Measurements from ENCODE around the gene FGF10.

FGF10 gene

DNA sequence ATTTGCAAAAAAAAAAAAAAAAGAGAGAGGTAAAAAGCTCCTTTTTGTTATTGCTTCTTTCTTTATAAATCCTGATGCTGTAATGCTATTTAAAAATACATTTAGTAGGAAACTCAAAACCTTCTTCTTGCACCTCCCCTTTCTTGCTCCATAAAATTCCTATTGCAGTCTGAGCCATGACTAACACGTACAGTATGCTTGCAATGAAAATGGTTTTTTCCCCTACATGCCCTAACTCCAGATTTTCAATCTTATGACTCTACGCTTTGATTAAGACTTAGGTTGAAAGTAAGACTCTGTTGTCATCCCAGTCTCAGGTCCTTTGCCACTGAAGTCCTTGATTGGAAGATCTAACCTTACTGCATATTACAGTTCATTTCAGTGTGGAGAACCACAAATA lies 23.9 kb downstream of the FGF10 start:
- H4K8ac ChIP-seq (ENCODE audit: low read depth, low read length) = no peak overlapping the region
- no peak overlapping the region for H3K9ac ChIP-seq (ENCODE audit: low read length)
- no peak overlapping the region for H2AK5ac ChIP-seq (ENCODE audit: low read length)
- no peaks in the 10 kb centered on the region for H3K4me1 ChIP-seq (ENCODE audit: control insufficient read depth, low read depth, low read length)
- H3K56ac ChIP-seq (ENCODE audit: low read length) = no peak overlapping the region
- H2BK15ac ChIP-seq (replicated peaks; ENCODE audit: low read depth) = no peak overlapping the region
- H3K27me3 ChIP-seq (ENCODE audit: insufficient read depth, low read length, poor library complexity) = no peaks in the 10 kb centered on the region
- H3K18ac ChIP-seq (ENCODE audit: low read length) = no peak overlapping the region
- no peaks in the 10 kb centered on the region for H3K79me2 ChIP-seq (ENCODE audit: control insufficient read depth, insufficient read depth, low read length)
- no peak overlapping the region for H3K4me2 ChIP-seq (ENCODE audit: low read length)
- DNase-seq = no peak
- WGBS (ENCODE audit: extremely low coverage, insufficient coverage, low lambda C conversion rate) = no CpG with 5 or more reads among the region's 2 CpGs
- H3K36me3 ChIP-seq (ENCODE audit: control insufficient read depth, insufficient read depth, low read length) = no peaks in the 10 kb centered on the region
- no peaks in the 10 kb centered on the region for H3K79me1 ChIP-seq (ENCODE audit: low read length)
- no peak overlapping the region for H3K27ac ChIP-seq (ENCODE audit: low read depth, low read length)
- no peak overlapping the region for H3K4me3 ChIP-seq (ENCODE audit: low read length)
- no peak overlapping the region for H2BK120ac ChIP-seq (ENCODE audit: low read depth, low read length)
- H3K4ac ChIP-seq (ENCODE audit: low read depth, low read length) = no peak overlapping the region
- no peak overlapping the region for H2BK5ac ChIP-seq (ENCODE audit: low read length)
- H4K5ac ChIP-seq (ENCODE audit: low read length) = no peak overlapping the region
- no peak overlapping the region for H3K23ac ChIP-seq (ENCODE audit: low read length)

DNA sequence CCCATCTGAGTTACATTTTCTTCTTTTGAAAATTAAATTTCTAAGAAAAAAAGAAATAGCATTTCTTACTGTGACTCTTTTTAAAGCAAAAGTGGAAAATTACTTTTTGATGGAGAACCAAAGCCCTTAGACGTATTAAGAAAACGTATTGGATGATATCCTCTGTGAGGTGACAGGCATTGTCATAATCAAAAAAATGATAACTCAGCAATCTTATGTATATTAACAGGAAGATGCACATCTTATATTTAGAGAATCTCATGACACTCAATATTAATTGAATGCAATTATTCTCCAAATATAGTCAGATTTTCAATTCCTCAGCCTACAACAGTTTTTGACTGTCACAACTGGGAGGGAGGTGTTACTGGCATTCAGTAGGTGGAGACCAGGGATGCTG lies 25.1 kb downstream of the FGF10 start:
- H3K23ac ChIP-seq (ENCODE audit: low read length) = no peak overlapping the region
- no peak overlapping the region for H3K4ac ChIP-seq (ENCODE audit: low read depth, low read length)
- no peak overlapping the region for H3K18ac ChIP-seq (ENCODE audit: low read length)
- no peak overlapping the region for H4K8ac ChIP-seq (ENCODE audit: low read depth, low read length)
- H2BK120ac ChIP-seq (ENCODE audit: low read depth, low read length) = no peak overlapping the region
- H3K36me3 ChIP-seq (ENCODE audit: control insufficient read depth, insufficient read depth, low read length) = no peaks in the 10 kb centered on the region
- H2BK15ac ChIP-seq (replicated peaks; ENCODE audit: low read depth) = no peak overlapping the region
- WGBS (ENCODE audit: extremely low coverage, insufficient coverage, low lambda C conversion rate) = no CpG with 5 or more reads among the region's 2 CpGs
- H2BK5ac ChIP-seq (ENCODE audit: low read length) = no peak overlapping the region
- no peak overlapping the region for H3K27ac ChIP-seq (ENCODE audit: low read depth, low read length)
- H3K56ac ChIP-seq (ENCODE audit: low read length) = no peak overlapping the region
- no peak overlapping the region for H3K4me3 ChIP-seq (ENCODE audit: low read length)
- H3K9ac ChIP-seq (ENCODE audit: low read length) = no peak overlapping the region
- no peaks in the 10 kb centered on the region for H3K79me2 ChIP-seq (ENCODE audit: control insufficient read depth, insufficient read depth, low read length)
- no peaks in the 10 kb centered on the region for H3K79me1 ChIP-seq (ENCODE audit: low read length)
- H3K27me3 ChIP-seq (ENCODE audit: insufficient read depth, low read length, poor library complexity) = no peaks in the 10 kb centered on the region
- no peak for DNase-seq
- H3K4me1 ChIP-seq (ENCODE audit: control insufficient read depth, low read depth, low read length) = no peaks in the 10 kb centered on the region
- no peak overlapping the region for H2AK5ac ChIP-seq (ENCODE audit: low read length)
- H3K4me2 ChIP-seq (ENCODE audit: low read length) = no peak overlapping the region
- H4K5ac ChIP-seq (ENCODE audit: low read length) = no peak overlapping the region

- Histone ChIP-seq H3K9ac (ENCODE audit: low read length) (no peak overlapping the region), H2BK5ac (ENCODE audit: low read length) (no peak overlapping the region), H3K56ac (ENCODE audit: low read length) (no peak overlapping the region), H3K79me2 (ENCODE audit: control insufficient read depth, insufficient read depth, low read length) (no peaks in the 10 kb centered on the region), H3K4me2 (ENCODE audit: low read length) (no peak overlapping the region), H3K79me1 (ENCODE audit: low read length) (no peaks in the 10 kb centered on the region), H4K5ac (ENCODE audit: low read length) (no peak overlapping the region), H3K23ac (ENCODE audit: low read length) (no peak overlapping the region), H3K36me3 (ENCODE audit: control insufficient read depth, insufficient read depth, low read length) (no peaks in the 10 kb centered on the region), H3K27me3 (ENCODE audit: insufficient read depth, low read length, poor library complexity) (no peaks in the 10 kb centered on the region), H2AK5ac (ENCODE audit: low read length) (no peak overlapping the region), H2BK15ac (replicated peaks; ENCODE audit: low read depth) (no peak overlapping the region), H3K27ac (ENCODE audit: low read depth, low read length) (no peak overlapping the region), H3K18ac (ENCODE audit: low read length) (no peak overlapping the region), H3K4me1 (ENCODE audit: control insufficient read depth, low read depth, low read length) (no peaks in the 10 kb centered on the region), H3K4me3 (ENCODE audit: low read length) (no peak overlapping the region), H4K8ac (ENCODE audit: low read depth, low read length) (no peak overlapping the region), H3K4ac (ENCODE audit: low read depth, low read length) (no peak overlapping the region), H2BK120ac (ENCODE audit: low read depth, low read length) (no peak overlapping the region)
- no CpG with 5 or more reads among the region's 1 CpG for WGBS (ENCODE audit: extremely low coverage, insufficient coverage, low lambda C conversion rate)
- no peak for DNase-seq
Observed at GRCh38 chr5:44361342-44362001, 27.7 kb downstream of the FGF10 start.

DNA sequence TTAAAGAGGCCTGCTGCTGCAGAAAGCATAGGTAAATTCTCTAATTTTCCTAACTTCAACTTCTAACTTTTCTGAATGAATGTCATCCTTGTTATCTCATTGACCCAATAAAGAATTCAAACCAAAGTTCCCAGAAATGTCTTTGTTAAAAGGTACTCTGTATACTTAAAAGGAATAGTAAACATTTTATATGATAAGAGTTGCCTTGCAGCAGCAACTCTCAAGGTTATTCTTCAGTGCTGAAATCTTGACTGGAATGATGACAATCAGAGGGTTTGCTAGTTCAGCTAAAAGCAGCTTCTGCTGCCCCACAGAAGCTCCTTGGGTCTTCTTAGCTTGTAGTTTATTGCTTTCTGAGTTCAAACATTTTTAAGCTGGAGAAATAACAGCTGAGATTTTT lies 28.3 kb downstream of the FGF10 start:
- H3K4me3 ChIP-seq (ENCODE audit: low read length) = no peak overlapping the region
- no peak for DNase-seq
- no peak overlapping the region for H3K4ac ChIP-seq (ENCODE audit: low read depth, low read length)
- H3K27ac ChIP-seq (ENCODE audit: low read depth, low read length) = no peak overlapping the region
- no peak overlapping the region for H3K18ac ChIP-seq (ENCODE audit: low read length)
- no peak overlapping the region for H3K9ac ChIP-seq (ENCODE audit: low read length)
- no peak overlapping the region for H3K23ac ChIP-seq (ENCODE audit: low read length)
- no peak overlapping the region for H2BK5ac ChIP-seq (ENCODE audit: low read length)
- H3K56ac ChIP-seq (ENCODE audit: low read length) = no peak overlapping the region
- H2BK120ac ChIP-seq (ENCODE audit: low read depth, low read length) = no peak overlapping the region
- no peak overlapping the region for H3K4me2 ChIP-seq (ENCODE audit: low read length)
- no peaks in the 10 kb centered on the region for H3K79me1 ChIP-seq (ENCODE audit: low read length)
- no peak overlapping the region for H2AK5ac ChIP-seq (ENCODE audit: low read length)
- no peaks in the 10 kb centered on the region for H3K79me2 ChIP-seq (ENCODE audit: control insufficient read depth, insufficient read depth, low read length)
- H3K27me3 ChIP-seq (ENCODE audit: insufficient read depth, low read length, poor library complexity) = no peaks in the 10 kb centered on the region
- no peaks in the 10 kb centered on the region for H3K36me3 ChIP-seq (ENCODE audit: control insufficient read depth, insufficient read depth, low read length)
- H4K5ac ChIP-seq (ENCODE audit: low read length) = no peak overlapping the region
- no peaks in the 10 kb centered on the region for H3K4me1 ChIP-seq (ENCODE audit: control insufficient read depth, low read depth, low read length)
- no peak overlapping the region for H2BK15ac ChIP-seq (replicated peaks; ENCODE audit: low read depth)
- H4K8ac ChIP-seq (ENCODE audit: low read depth, low read length) = no peak overlapping the region

DNA sequence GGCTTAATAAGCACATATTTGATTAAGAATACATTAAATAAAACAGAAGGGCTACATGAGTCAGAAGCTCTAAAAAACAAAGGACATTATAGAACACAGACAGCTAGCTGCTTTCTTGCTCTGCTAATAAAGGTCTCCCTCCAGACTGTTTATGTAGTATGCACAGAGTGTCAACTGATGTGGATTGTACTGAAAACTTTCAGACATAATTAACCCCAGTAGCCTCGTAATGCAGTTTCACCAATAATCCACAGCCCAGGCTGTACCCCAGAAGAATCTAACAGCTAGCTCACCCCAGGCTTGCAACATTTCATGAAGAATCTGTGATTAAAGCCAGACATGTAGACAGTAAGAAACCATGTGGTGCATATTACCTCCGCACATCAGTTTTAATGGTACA lies 30.8 kb downstream of the FGF10 start:
- Histone ChIP-seq H4K8ac (ENCODE audit: low read depth, low read length) (no peak overlapping the region), H3K27ac (ENCODE audit: low read depth, low read length) (no peak overlapping the region), H3K18ac (ENCODE audit: low read length) (no peak overlapping the region), H3K4me3 (ENCODE audit: low read length) (no peak overlapping the region), H3K4ac (ENCODE audit: low read depth, low read length) (no peak overlapping the region), H3K4me2 (ENCODE audit: low read length) (no peak overlapping the region), H3K23ac (ENCODE audit: low read length) (no peak overlapping the region), H3K36me3 (ENCODE audit: control insufficient read depth, insufficient read depth, low read length) (no peaks in the 10 kb centered on the region), H2BK120ac (ENCODE audit: low read depth, low read length) (no peak overlapping the region), H3K27me3 (ENCODE audit: insufficient read depth, low read length, poor library complexity) (no peaks in the 10 kb centered on the region), H3K56ac (ENCODE audit: low read length) (no peak overlapping the region), H3K9ac (ENCODE audit: low read length) (no peak overlapping the region), H2BK5ac (ENCODE audit: low read length) (no peak overlapping the region), H2BK15ac (replicated peaks; ENCODE audit: low read depth) (no peak overlapping the region), H4K5ac (ENCODE audit: low read length) (no peak overlapping the region), H3K79me1 (ENCODE audit: low read length) (no peaks in the 10 kb centered on the region), H3K79me2 (ENCODE audit: control insufficient read depth, insufficient read depth, low read length) (no peaks in the 10 kb centered on the region), H2AK5ac (ENCODE audit: low read length) (no peak overlapping the region), H3K4me1 (ENCODE audit: control insufficient read depth, low read depth, low read length) (no peaks in the 10 kb centered on the region)
- no peak for DNase-seq
- no CpG with 5 or more reads among the region's 2 CpGs for WGBS (ENCODE audit: extremely low coverage, insufficient coverage, low lambda C conversion rate)

DNA sequence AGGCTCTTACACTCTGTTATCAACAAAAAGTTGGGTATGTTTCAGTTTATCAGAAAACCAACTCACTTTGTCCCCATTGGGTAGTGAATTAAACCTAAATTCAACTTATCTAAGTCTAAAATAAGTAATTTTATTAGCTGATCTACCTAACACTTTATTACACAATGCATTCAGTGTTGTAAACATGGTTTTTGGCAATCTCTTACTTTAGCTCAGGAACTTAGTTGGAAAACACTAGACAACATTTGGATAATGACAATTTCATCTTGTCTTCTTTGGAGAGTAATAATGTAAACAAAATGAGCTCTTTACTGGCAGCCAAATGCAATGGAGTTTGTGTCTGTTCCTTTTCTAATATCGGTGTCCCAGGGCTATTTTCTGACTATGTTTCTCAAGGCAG lies 33.0 kb downstream of the FGF10 start:
- Histone ChIP-seq H3K79me1 (ENCODE audit: low read length) (no peaks in the 10 kb centered on the region), H2AK5ac (ENCODE audit: low read length) (no peak overlapping the region), H3K27ac (ENCODE audit: low read depth, low read length) (no peak overlapping the region), H2BK5ac (ENCODE audit: low read length) (no peak overlapping the region), H3K4ac (ENCODE audit: low read depth, low read length) (no peak overlapping the region), H3K4me1 (ENCODE audit: control insufficient read depth, low read depth, low read length) (no peaks in the 10 kb centered on the region), H4K8ac (ENCODE audit: low read depth, low read length) (no peak overlapping the region), H3K27me3 (ENCODE audit: insufficient read depth, low read length, poor library complexity) (no peaks in the 10 kb centered on the region), H2BK120ac (ENCODE audit: low read depth, low read length) (no peak overlapping the region), H2BK15ac (replicated peaks; ENCODE audit: low read depth) (no peak overlapping the region), H3K79me2 (ENCODE audit: control insufficient read depth, insufficient read depth, low read length) (no peaks in the 10 kb centered on the region), H3K9ac (ENCODE audit: low read length) (no peak overlapping the region), H3K4me2 (ENCODE audit: low read length) (no peak overlapping the region), H3K36me3 (ENCODE audit: control insufficient read depth, insufficient read depth, low read length) (no peaks in the 10 kb centered on the region), H3K4me3 (ENCODE audit: low read length) (no peak overlapping the region), H3K23ac (ENCODE audit: low read length) (no peak overlapping the region), H4K5ac (ENCODE audit: low read length) (no peak overlapping the region), H3K18ac (ENCODE audit: low read length) (no peak overlapping the region), H3K56ac (ENCODE audit: low read length) (no peak overlapping the region)
- WGBS (ENCODE audit: extremely low coverage, insufficient coverage, low lambda C conversion rate) = no CpG with 5 or more reads among the region's 1 CpG
- DNase-seq = no peak

Data from mesendoderm (in vitro differentiated cells).